ENCODE data around the gene AGPAT1.

- TF ChIP-seq POLR2A (IDR thresholded peaks at IDR 0.05; ENCODE audit: low read depth, low read length) (no peak), POLR2AphosphoS5 (IDR thresholded peaks at IDR 0.05; ENCODE audit: low read depth, low read length) (no peak)
These were observed 23.8 kb downstream of the AGPAT1 start, which contains the start of gene PRRT1 for GRCh38 chr6:32151863-32152768.

All from GM12892 (cell line).